ENCODE results near the gene ADIPOR2. TPM values are rescaled to one million over a fixed set of nuclear protein-coding genes. Genes with fewer than 3 reads are reported as not detected.

Gene ADIPOR2
- total and polyA plus RNA-seq, 2 of the 4 experiments (the other 2 are of a cell fraction) = 20.0 to 24.9 TPM

GRCh38 chr12:1821805-1822204, 130.9 kb downstream of the ADIPOR2 start:
- Histone ChIP-seq H3K9me3 (ENCODE audit: control insufficient read depth, insufficient read depth, low read length) (no peaks in the 10 kb centered on the region), H3K56ac (ENCODE audit: extremely low read depth, insufficient read depth, low read length) (no peak overlapping the region), H3K27ac (ENCODE audit: insufficient read depth, low read length) (no peak overlapping the region), H3K9ac (ENCODE audit: low read depth, low read length) (no peak overlapping the region), H4K8ac (ENCODE audit: low read depth in 2 of 2, low read length in 2 of 2) (no peak overlapping the region), H3K4me3 (ENCODE audit: insufficient read depth, low read depth, low read length) (no peak overlapping the region), H3K4me2 (ENCODE audit: low read depth, low read length) (no peak overlapping the region), H3K18ac (ENCODE audit: low read depth, low read length) (no peak overlapping the region), H2BK20ac (ENCODE audit: low read depth, low read length) (no peak overlapping the region), H4K91ac (ENCODE audit: insufficient read depth, low read depth, low read length) (no peak overlapping the region), H4K5ac (ENCODE audit: low read depth, low read length) (no peak overlapping the region), H3K23ac (ENCODE audit: low read depth, low read length) (no peak overlapping the region), H4K20me1 (ENCODE audit: insufficient read depth, low read length) (no peaks in the 10 kb centered on the region), H3K36me3 (ENCODE audit: control insufficient read depth, insufficient read depth, low read length) (no peaks in the 10 kb centered on the region), H2BK5ac (ENCODE audit: low read depth, low read length, poor library complexity, severe bottlenecking) (no peak overlapping the region), H2AK9ac (replicated peaks; ENCODE audit: low read depth, low read length, poor library complexity) (peak overlapping the region; percentile 37), H3K4ac (ENCODE audit: low read depth, low read length) (no peak overlapping the region), H3K27me3 (ENCODE audit: control insufficient read depth, insufficient read depth, low read length) (peaks cover 77% of the 10 kb centered on the region), H2AFZ (replicated peaks; ENCODE audit: low read length, poor library complexity) (no peak overlapping the region), H3K79me1 (ENCODE audit: low read depth in 1 of 2, low read length in 2 of 2) (no peaks in the 10 kb centered on the region), H2AK5ac (ENCODE audit: low read depth, low read length) (no peak overlapping the region), H2BK15ac (ENCODE audit: low read depth, low read length) (no peak overlapping the region), H3K9me1 (ENCODE audit: insufficient read depth, low read length) (no peaks in the 10 kb centered on the region), H3K14ac (replicated peaks; ENCODE audit: low read depth, low read length) (no peak overlapping the region), H3K4me1 (ENCODE audit: control insufficient read depth, insufficient read depth, low read length) (no peaks in the 10 kb centered on the region), H2BK120ac (ENCODE audit: low read depth, low read length) (no peak overlapping the region)
- DNase-seq (no peak), ATAC-seq (ENCODE audit: low read depth) (no peak; the same call in 1 of the 2 replicates)
- intact Hi-C loops (cut with micrococcal nuclease) (no loop called here), dilution Hi-C loops (cut with HindIII; ENCODE audit: low sequenced_read_pairs, unreplicated experiment) (no loop called here), in situ Hi-C loops (cut with MboI; ENCODE audit: low sequenced_read_pairs) (loop anchor here (25.0 kb wide), 1 partner anchor 465 kb away; no protein-coding TSS in a partner anchor)
- BruUV-seq (replicated peaks) = no TSS peak
- TF ChIP-seq MAFK (IDR thresholded peaks at IDR 0.05; ENCODE audit: low read depth, low read length) (no peak), ELK1 (IDR thresholded peaks at IDR 0.05; ENCODE audit: borderline replicate concordance, low read depth, low read length) (no peak), RCOR1 (IDR thresholded peaks at IDR 0.05; ENCODE audit: insufficient replicate concordance, low read length) (no peak), BHLHE40 (IDR thresholded peaks at IDR 0.05; ENCODE audit: low read depth, low read length) (no peak), USF2 (IDR thresholded peaks at IDR 0.05; ENCODE audit: low read depth, low read length) (no peak), FOS (IDR thresholded peaks at IDR 0.05; ENCODE audit: low read depth, low read length) (no peak), RAD21 (IDR thresholded peaks at IDR 0.05; ENCODE audit: low read length) (no peak)
- ChIA-PET CTCF (no interaction called here), POLR2A (ENCODE audit: unreplicated experiment) (no interaction called here)
- 0% methylated on average over 1 of the region's 12 CpGs; no CpG with 5 or more reads in 1 of the 2 experiments for WGBS, 2 experiments (ENCODE audit: extremely low coverage in 2 of 2, insufficient read length in 1 of 2)
